HCT116 (cell line): ENCODE results near the gene RALB.

Source experiments
- CTCF ChIP-seq, 3 experiments: fragments of 200-600 bp in 1 of 3; sonication (generic) in 1 of 3; IDR thresholded peaks in 2 of 3; conservative IDR thresholded peaks in 1 of 3; 2 replicates each; pipeline ENCODE4 v1.5.1; 2012 to 2017; ENCODE audit warnings: low read depth in 2 of 3, low read length in 2 of 3, antibody characterized with exemption in 1 of 3, borderline replicate concordance in 1 of 3, control low read depth in 1 of 3, mild to moderate bottlenecking in 1 of 3, mixed read lengths in 1 of 3, mixed run types in 1 of 3, moderate library complexity in 1 of 3; ENCODE audit not compliant: insufficient read depth in 1 of 3
- JUND ChIP-seq: IDR thresholded peaks from 2 replicates; pipeline ENCODE4 v1.6.1; 2012
- POLR2A ChIP-seq: IDR thresholded peaks from 2 replicates; pipeline ENCODE4 v1.7.0; 2011; ENCODE audit warnings: borderline replicate concordance; ENCODE audit not compliant: insufficient read depth, insufficient read length; ENCODE audit errors: extremely low read depth
- ZFX ChIP-seq: fragments of 450-650 bp; IDR thresholded peaks from 2 replicates; pipeline ENCODE4 v1.6.1; 2017

GRCh38 chr2:120308038-120308910 is 55.6 kb downstream of the RALB start:
- TF ChIP-seq ZFX, result no peak
- TF ChIP-seq CTCF (IDR thresholded peaks at IDR 0.05 in 2 of 3, conservative IDR thresholded peaks at IDR 0.05 in 1 of 3; ENCODE audit: borderline replicate concordance in 1 of 3, insufficient read depth in 1 of 3, low read depth in 2 of 3, low read length in 2 of 3), result no peak
- TF ChIP-seq JUND, result no peak
- no peak for TF ChIP-seq POLR2A
